HepG2 (cell line): ENCODE measurements around the gene CLUH. TPM values are rescaled to one million over a fixed set of nuclear protein-coding genes. Genes with fewer than 3 reads are reported as not detected.

Experiments used
- ATAC-seq: fragments of 200-7000 bp; cut with Tn5 transposase; 3 replicates; pipeline ENCODE4 v1.9.1; 2020; ENCODE audit warnings: mild to moderate bottlenecking, moderate library complexity
- BruUV-seq: library from RNA; stranded (reverse); fragments of 400-500 nt; replicated peaks from 2 replicates; lab custom pipeline; 2021; lab: Mats Ljungman, UMichigan
- CTCF ChIA-PET: fragments of 300-600 bp; formaldehyde crosslinking; extraction: SDS; loops from one replicate; lab custom pipeline; 2021; ENCODE audit warnings: low total read pairs, inconsistent platforms, low intra/inter-chr PET ratio; lab: Yijun Ruan, JAX
- POLR2A ChIA-PET: fragments of 350-600 bp; sonication (Branson Sonifier 250); formaldehyde crosslinking; loops from one replicate; lab custom pipeline; 2020; ENCODE audit warnings: antibody characterized with exemption, inconsistent platforms; lab: Yijun Ruan, JAX
- DNase-seq: peaks from one replicate; pipeline ENCODE4 v3.0.0-alpha.2; 2015; ENCODE audit warnings: low spot score
- FAIRE-seq: peaks from 3 replicates; lab custom pipeline; 2011; peaks lifted over from hg19 to GRCh38; lab: Jason Lieb, UNC
- H2AFZ ChIP-seq: one replicate; pipeline ENCODE4 v1.6.1; 2011; ENCODE audit warnings: low read length, inconsistent platforms
- H3K27ac ChIP-seq: fragments of 300-600 bp; 3 replicates; pipeline ENCODE4 v1.8.0; 2011; ENCODE audit warnings: mixed run types, mild to moderate bottlenecking, mixed read lengths, low read length, inconsistent platforms; ENCODE audit not compliant: insufficient read depth; ENCODE audit errors: extremely low read length
- H3K27me3 ChIP-seq, 2 experiments: fragments of 200-600 bp in 1 of 2; 2 replicates in 1 of 2; 3 replicates in 1 of 2; pipeline versions ENCODE4 v1.6.0 to v1.8.0; 2011; ENCODE audit warnings: low read length in 2 of 2, mild to moderate bottlenecking in 2 of 2, moderate library complexity in 2 of 2, inconsistent platforms in 1 of 2; ENCODE audit not compliant: insufficient read depth in 2 of 2, control insufficient read depth in 1 of 2
- H3K36me3 ChIP-seq, 2 experiments: fragments of 200-600 bp in 1 of 2; replicated peaks in 1 of 2; 2 replicates in 1 of 2; 3 replicates in 1 of 2; pipeline versions ENCODE4 v1.5.1 to v1.8.0; 2011; ENCODE audit warnings: low read length in 2 of 2, inconsistent platforms in 1 of 2; ENCODE audit not compliant: insufficient read depth in 2 of 2, control insufficient read depth in 1 of 2
- H3K4me1 ChIP-seq: 2 replicates; pipeline ENCODE4 v1.5.1; 2012; ENCODE audit warnings: low read length, inconsistent platforms; ENCODE audit not compliant: insufficient read depth
- H3K4me2 ChIP-seq: 2 replicates; pipeline ENCODE4 v1.6.0; 2011; ENCODE audit warnings: low read depth, low read length, inconsistent platforms
- H3K4me3 ChIP-seq, 3 experiments: fragments of 200-600 bp in 1 of 3; sonication (generic), shearing (Covaris generic) in 1 of 3; replicated peaks in 1 of 3; 2 replicates each; pipeline ENCODE4 v1.5.1; 2011 to 2016; ENCODE audit warnings: low read length in 3 of 3, inconsistent platforms in 2 of 3, low read depth in 2 of 3, mild to moderate bottlenecking in 2 of 3, control low read depth in 1 of 3, mixed read lengths in 1 of 3; ENCODE audit not compliant: insufficient read depth in 1 of 3
- H3K79me2 ChIP-seq: one replicate; pipeline ENCODE4 v1.6.1; 2011; ENCODE audit warnings: low read length, inconsistent platforms; ENCODE audit not compliant: insufficient read depth
- H3K9ac ChIP-seq: 2 replicates; pipeline ENCODE4 v1.6.0; 2011; ENCODE audit warnings: mild to moderate bottlenecking, low read depth, low read length, inconsistent platforms; ENCODE audit not compliant: insufficient read depth
- H3K9me3 ChIP-seq: 2 replicates; pipeline ENCODE4 v1.5.1; 2012; ENCODE audit warnings: mild to moderate bottlenecking, low read length
- H4K20me1 ChIP-seq: 2 replicates; pipeline ENCODE4 v1.6.0; 2011; ENCODE audit warnings: inconsistent platforms, mild to moderate bottlenecking, low read length, moderate library complexity; ENCODE audit not compliant: insufficient read depth
- BRD4 ChIP-seq: sonication (generic); formaldehyde crosslinking; IDR thresholded peaks from 2 replicates; pipeline ENCODE4 v1.4.0; 2020; ENCODE audit warnings: missing genetic modification reagents
- HOXA5 ChIP-seq: sonication (generic); formaldehyde crosslinking; IDR thresholded peaks from 2 replicates; pipeline ENCODE4 v1.4.0; 2020; ENCODE audit warnings: missing genetic modification reagents
- KDM1A ChIP-seq: IDR thresholded peaks from 2 replicates; pipeline ENCODE4 v1.6.1; 2016; ENCODE audit warnings: missing compliant biosample characterization
- PLSCR1 ChIP-seq: sonication (generic); formaldehyde crosslinking; IDR thresholded peaks from 2 replicates; pipeline ENCODE4 v1.5.0; 2020; ENCODE audit warnings: missing genetic modification reagents, mild to moderate bottlenecking, borderline replicate concordance
- SMYD3 ChIP-seq: sonication (generic); formaldehyde crosslinking; IDR thresholded peaks from 2 replicates; pipeline ENCODE4 v1.8.1; 2023; ENCODE audit warnings: mild to moderate bottlenecking, missing genetic modification reagents
- SRY ChIP-seq: sonication (generic); formaldehyde crosslinking; IDR thresholded peaks from 2 replicates; pipeline ENCODE4 v1.8.0; 2022; ENCODE audit warnings: mild to moderate bottlenecking, missing genetic modification reagents
- THAP9 ChIP-seq: sonication (generic); formaldehyde crosslinking; IDR thresholded peaks from 2 replicates; pipeline ENCODE4; 2020; ENCODE audit warnings: missing genetic modification reagents, mild to moderate bottlenecking, borderline replicate concordance
- ZNF225 ChIP-seq: sonication (generic); formaldehyde crosslinking; IDR thresholded peaks from 2 replicates; pipeline ENCODE4 v1.4.0; 2020; ENCODE audit warnings: mild to moderate bottlenecking, missing genetic modification reagents
- ZNF263 ChIP-seq: sonication (generic); formaldehyde crosslinking; IDR thresholded peaks from 2 replicates; pipeline ENCODE4 v1.4.0; 2020; ENCODE audit warnings: missing genetic modification reagents
- ZNF558 ChIP-seq: sonication (generic); formaldehyde crosslinking; IDR thresholded peaks from 2 replicates; pipeline ENCODE4 v1.9.0; 2022; ENCODE audit warnings: mild to moderate bottlenecking, missing genetic modification reagents, borderline replicate concordance
- ZNF883 ChIP-seq: sonication (generic); formaldehyde crosslinking; IDR thresholded peaks from 2 replicates; pipeline ENCODE4 v1.5.1; 2020; ENCODE audit warnings: mild to moderate bottlenecking, missing genetic modification reagents; ENCODE audit errors: not compliant biosample characterization
- ZSCAN25 ChIP-seq: sonication (generic); formaldehyde crosslinking; IDR thresholded peaks from 2 replicates; pipeline ENCODE4 v1.8.0; 2022; ENCODE audit warnings: mild to moderate bottlenecking, missing genetic modification reagents
- WGBS: methylation state at CpG from one replicate; pipeline ENCODE4 v1.1.6; 2017; ENCODE audit warnings: low lambda C conversion rate; 5-methylcytosine and 5-hydroxymethylcytosine counted together
- in situ Hi-C: cut with HindIII; loops from 2 replicates; pipeline ENCODE4 v1.10.0; 2017; ENCODE audit warnings: low pct_unique_long_range_greater_than_20kb; ENCODE audit not compliant: extremely low pct_ligation_motif_present
- intact Hi-C: fragments of 100-400 bp; cut with micrococcal nuclease; formaldehyde crosslinking; loops from one replicate; pipeline ENCODE4 v1.10.0; 2022; ENCODE audit not compliant: unreplicated experiment
- polyA plus RNA-seq, 8 experiments: library from polyadenylated mRNA; depleted of rRNA in 3 of 8; stranded (reverse) in 7 of 8; unstranded in 1 of 8; fragments of >200 nt; fragmentation: Illumina TruSeq in 4 of 8; extraction: Trizol in 4 of 8; gene quantifications; 2 replicates each; pipeline versions ENCODE4 v1.2.1 to v1.2.3, GENCODE V29; 2011 to 2016; ENCODE audit warnings: low read depth in 4 of 8, missing spikeins in 1 of 8, mixed read lengths in 1 of 8; ENCODE audit not compliant: insufficient read depth in 1 of 8
- total RNA-seq, 5 experiments: library from RNA; depleted of rRNA; stranded (reverse); fragments of >200 nt; fragmentation: Illumina TruSeq; extraction: Trizol; gene quantifications; 2 replicates each; pipeline ENCODE4 v1.2.3, GENCODE V29; 2016; ENCODE audit warnings: low read depth in 1 of 5
- TF ChIP-seq, protein P1 (sequence below): sonication (generic); formaldehyde crosslinking; IDR thresholded peaks from 2 replicates; pipeline ENCODE4 v1.5.0; 2020; ENCODE audit warnings: missing genetic modification reagents, mild to moderate bottlenecking, borderline replicate concordance
- TF ChIP-seq, protein P2 (sequence below): sonication (generic); formaldehyde crosslinking; IDR thresholded peaks from 2 replicates; pipeline ENCODE4 v1.4.0; 2020; ENCODE audit warnings: missing genetic modification reagents
- TF ChIP-seq, protein P3 (sequence below): sonication (generic); formaldehyde crosslinking; conservative IDR thresholded peaks from 2 replicates; pipeline ENCODE4 v1.4.0; 2020; ENCODE audit warnings: missing genetic modification reagents

The CLUH gene
- total and polyA plus RNA-seq, 2 of the 13 experiments (the other 11 are each of a cell fraction or from before 2014, with no cell fraction given) = 30.9 to 60.5 TPM

GRCh38 chr17:2713881-2714280 is 2.3 kb upstream of the CLUH start:
- ChIA-PET CTCF (no interaction called here), POLR2A (interaction anchor here (0.6 kb wide), 1 partner anchor 59 kb away, joined by 3 read pairs; no protein-coding TSS in a partner anchor)
- Histone ChIP-seq H3K4me2 (no peak overlapping the region), H3K27ac (no peak overlapping the region), H2AFZ (no peak overlapping the region), H3K36me3 (no peaks in the 10 kb centered on the region), H4K20me1 (peaks cover 17% of the 10 kb centered on the region; the same call in 1 of the 2 replicates), H3K79me2 (peaks cover 22% of the 10 kb centered on the region), H3K4me3 (no peak overlapping the region), H3K4me1 (peaks cover 47% of the 10 kb centered on the region), H3K9me3 (no peaks in the 10 kb centered on the region), H3K9ac (no peak overlapping the region), H3K27me3 (no peaks in the 10 kb centered on the region; a peak in 1 of 5 replicates)
- 86% methylated on average over 9 of the region's 9 CpGs for WGBS
- intact Hi-C loops (no loop called here), in situ Hi-C loops (no loop called here)
- BruUV-seq = no TSS peak
- DNase-seq (no peak), FAIRE-seq (no peak), ATAC-seq (no peak)
- TF ChIP-seq ZNF558 (CRISPR knock-in tag) (no peak), BRD4 (no peak), KDM1A (CRISPR knock-in tag) (no peak), ZNF883 (CRISPR knock-in tag) (no peak), THAP9 (CRISPR knock-in tag) (no peak), ZSCAN25 (CRISPR knock-in tag) (no peak), ZNF225 (CRISPR knock-in tag) (no peak), SRY (CRISPR knock-in tag) (no peak), SMYD3 (CRISPR knock-in tag) (no peak), PLSCR1 (no peak), HOXA5 (CRISPR knock-in tag) (no peak), ZNF263 (CRISPR knock-in tag) (no peak)
- TF ChIP-seq, protein P1, sequence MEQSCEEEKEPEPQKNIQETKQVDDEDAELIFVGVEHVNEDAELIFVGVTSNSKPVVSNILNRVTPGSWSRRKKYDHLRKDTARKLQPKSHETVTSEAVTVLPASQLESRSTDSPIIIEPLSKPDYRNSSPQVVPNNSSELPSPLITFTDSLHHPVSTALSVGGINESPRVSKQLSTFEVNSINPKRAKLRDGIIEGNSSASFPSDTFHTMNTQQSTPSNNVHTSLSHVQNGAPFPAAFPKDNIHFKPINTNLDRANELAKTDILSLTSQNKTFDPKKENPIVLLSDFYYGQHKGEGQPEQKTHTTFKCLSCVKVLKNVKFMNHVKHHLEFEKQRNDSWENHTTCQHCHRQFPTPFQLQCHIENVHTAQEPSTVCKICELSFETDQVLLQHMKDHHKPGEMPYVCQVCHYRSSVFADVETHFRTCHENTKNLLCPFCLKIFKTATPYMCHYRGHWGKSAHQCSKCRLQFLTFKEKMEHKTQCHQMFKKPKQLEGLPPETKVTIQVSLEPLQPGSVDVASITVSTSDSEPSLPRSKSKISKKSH (CRISPR knock-in tag) = no peak
- TF ChIP-seq, protein P2, sequence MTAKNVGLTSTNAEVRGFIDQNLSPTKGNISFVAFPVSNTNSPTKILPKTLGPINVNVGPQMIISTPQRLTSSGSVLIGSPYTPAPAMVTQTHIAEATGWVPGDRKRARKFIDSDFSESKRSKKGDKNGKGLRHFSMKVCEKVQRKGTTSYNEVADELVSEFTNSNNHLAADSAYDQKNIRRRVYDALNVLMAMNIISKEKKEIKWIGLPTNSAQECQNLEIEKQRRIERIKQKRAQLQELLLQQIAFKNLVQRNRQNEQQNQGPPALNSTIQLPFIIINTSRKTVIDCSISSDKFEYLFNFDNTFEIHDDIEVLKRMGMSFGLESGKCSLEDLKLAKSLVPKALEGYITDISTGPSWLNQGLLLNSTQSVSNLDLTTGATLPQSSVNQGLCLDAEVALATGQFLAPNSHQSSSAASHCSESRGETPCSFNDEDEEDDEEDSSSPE (CRISPR knock-in tag) = no peak
- TF ChIP-seq, protein P3, sequence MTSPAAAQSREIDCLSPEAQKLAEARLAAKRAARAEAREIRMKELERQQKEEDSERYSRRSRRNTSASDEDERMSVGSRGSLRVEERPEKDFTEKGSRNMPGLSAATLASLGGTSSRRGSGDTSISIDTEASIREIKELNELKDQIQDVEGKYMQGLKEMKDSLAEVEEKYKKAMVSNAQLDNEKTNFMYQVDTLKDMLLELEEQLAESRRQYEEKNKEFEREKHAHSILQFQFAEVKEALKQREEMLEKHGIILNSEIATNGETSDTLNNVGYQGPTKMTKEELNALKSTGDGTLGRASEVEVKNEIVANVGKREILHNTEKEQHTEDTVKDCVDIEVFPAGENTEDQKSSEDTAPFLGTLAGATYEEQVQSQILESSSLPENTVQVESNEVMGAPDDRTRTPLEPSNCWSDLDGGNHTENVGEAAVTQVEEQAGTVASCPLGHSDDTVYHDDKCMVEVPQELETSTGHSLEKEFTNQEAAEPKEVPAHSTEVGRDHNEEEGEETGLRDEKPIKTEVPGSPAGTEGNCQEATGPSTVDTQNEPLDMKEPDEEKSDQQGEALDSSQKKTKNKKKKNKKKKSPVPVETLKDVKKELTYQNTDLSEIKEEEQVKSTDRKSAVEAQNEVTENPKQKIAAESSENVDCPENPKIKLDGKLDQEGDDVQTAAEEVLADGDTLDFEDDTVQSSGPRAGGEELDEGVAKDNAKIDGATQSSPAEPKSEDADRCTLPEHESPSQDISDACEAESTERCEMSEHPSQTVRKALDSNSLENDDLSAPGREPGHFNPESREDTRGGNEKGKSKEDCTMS (CRISPR knock-in tag) = no peak
